Right atrium auricular region (tissue), 2 donors: ENCODE data around the gene ENDOD1. TPM values are rescaled to one million over a fixed set of nuclear protein-coding genes. Genes with fewer than 3 reads are reported as not detected.

ENCODE experiments used
- DNase-seq: peaks from one replicate; pipeline ENCODE4 v3.0.0-alpha.2; 2019; ENCODE audit warnings: low spot score
- H3K27ac ChIP-seq, 2 donors: fragments of 200-600 bp; sonication (generic); 1 replicate in 1 of 2; 2 replicates in 1 of 2; pipeline ENCODE4 v1.5.1; 2016 to 2019
- H3K27me3 ChIP-seq, 2 donors: fragments of 200-600 bp; sonication (generic); one replicate each; pipeline versions ENCODE4 v1.5.1 to v1.6.0; 2017 to 2019
- H3K36me3 ChIP-seq: fragments of 200-600 bp; sonication (generic); one replicate; pipeline ENCODE4 v1.5.1; 2016
- H3K4me1 ChIP-seq, 2 donors: fragments of 200-600 bp; sonication (generic); one replicate each; pipeline versions ENCODE4 v1.5.1 to v1.6.0; 2017 to 2019
- H3K4me3 ChIP-seq, 2 donors: fragments of 200-600 bp; sonication (generic); 1 replicate in 1 of 2; 2 replicates in 1 of 2; pipeline ENCODE4 v1.5.1; 2017 to 2019; ENCODE audit warnings: mild to moderate bottlenecking in 1 of 2, moderate library complexity in 1 of 2
- H3K9me3 ChIP-seq, 2 donors: fragments of 200-600 bp; sonication (generic); one replicate each; pipeline ENCODE4 v1.5.1; 2019
- CTCF ChIP-seq, 2 donors: fragments of 200-600 bp; sonication (generic); IDR thresholded peaks; one replicate each; pipeline ENCODE4 v1.5.1; 2019; ENCODE audit warnings: antibody characterized with exemption in 2 of 2
- total RNA-seq, 2 donors: library from RNA; depleted of rRNA; stranded (reverse); fragments of >200 nt; gene quantifications; one replicate each; pipeline ENCODE4 v1.1.0, GENCODE V29; 2016

ENDOD1 gene
- total RNA-seq, 2 donors from 2014 or later, result 18.8 to 27.7 TPM

GRCh38 chr11:95100856-95101507, 11.3 kb downstream of the ENDOD1 start:
- DNase-seq, result no peak
- peaks cover 0 to 9% of the 10 kb centered on the region in 2 donors for H3K4me1 ChIP-seq
- no peaks in the 10 kb centered on the region for H3K9me3 ChIP-seq
- no peak for TF ChIP-seq CTCF (IDR thresholded peaks at IDR 0.05)
- no peak overlapping the region for H3K27ac ChIP-seq
- H3K36me3 ChIP-seq, result no peaks in the 10 kb centered on the region
- no peaks in the 10 kb centered on the region for H3K27me3 ChIP-seq
- H3K4me3 ChIP-seq, result no peak overlapping the region

- H3K27ac ChIP-seq, result no peak overlapping the region
- no peaks in the 10 kb centered on the region for H3K27me3 ChIP-seq
- TF ChIP-seq CTCF (IDR thresholded peaks at IDR 0.05), result no peak
- no peaks in the 10 kb centered on the region for H3K36me3 ChIP-seq
- H3K4me3 ChIP-seq, result no peak overlapping the region
- no peaks in the 10 kb centered on the region for H3K9me3 ChIP-seq
- no peak for DNase-seq
- peaks cover 0 to under 1% of the 10 kb centered on the region in 2 donors for H3K4me1 ChIP-seq
Observed at GRCh38 chr11:95101935-95102334, 12.3 kb downstream of the ENDOD1 start.

- no peak for TF ChIP-seq CTCF (IDR thresholded peaks at IDR 0.05)
- Histone ChIP-seq H3K27ac (no peak overlapping the region), H3K9me3 (no peaks in the 10 kb centered on the region), H3K36me3 (no peaks in the 10 kb centered on the region), H3K4me1 (peaks cover 0 to under 1% of the 10 kb centered on the region in 2 donors), H3K27me3 (no peaks in the 10 kb centered on the region), H3K4me3 (no peak overlapping the region)
- DNase-seq, result no peak
Observed at GRCh38 chr11:95102733-95103132, 13.1 kb downstream of the ENDOD1 start.

GRCh38 chr11:95103701-95104100, 14.1 kb downstream of the ENDOD1 start:
- no peak overlapping the region for H3K27ac ChIP-seq
- DNase-seq, result no peak
- no peaks in the 10 kb centered on the region for H3K27me3 ChIP-seq
- no peaks in the 10 kb centered on the region for H3K36me3 ChIP-seq
- H3K9me3 ChIP-seq, result no peaks in the 10 kb centered on the region
- H3K4me3 ChIP-seq, result no peak overlapping the region
- H3K4me1 ChIP-seq, result peaks cover 0 to 10% of the 10 kb centered on the region in 2 donors
- TF ChIP-seq CTCF (IDR thresholded peaks at IDR 0.05), result no peak

GRCh38 chr11:95104121-95104830, 14.6 kb downstream of the ENDOD1 start:
- Histone ChIP-seq H3K4me3 (no peak overlapping the region), H3K27me3 (no peaks in the 10 kb centered on the region), H3K4me1 (peaks cover 0 to 16% of the 10 kb centered on the region in 2 donors), H3K36me3 (no peaks in the 10 kb centered on the region), H3K9me3 (no peaks in the 10 kb centered on the region), H3K27ac (no peak overlapping the region)
- TF ChIP-seq CTCF (IDR thresholded peaks at IDR 0.05), result no peak
- DNase-seq, result no peak
